SK-N-MC (cell line): ENCODE data around the gene TPPP.

Experiments used
- EZH2 ChIP-seq: fragments of 200-600 bp; sonication (generic); IDR thresholded peaks from one replicate; pipeline ENCODE4 v1.6.1; 2017; ENCODE audit warnings: antibody characterized with exemption
- POLR2AphosphoS5 ChIP-seq: IDR thresholded peaks from 2 replicates; pipeline ENCODE4 v1.6.1; 2012; ENCODE audit warnings: mild to moderate bottlenecking, low read depth, low read length, borderline replicate concordance

- TF ChIP-seq EZH2 (no peak), POLR2AphosphoS5 (no peak)
Measured at GRCh38 chr5:647727-648126, 45.4 kb downstream of the TPPP start.
